ENCODE data around the gene BSND.

BSND gene

DNA sequence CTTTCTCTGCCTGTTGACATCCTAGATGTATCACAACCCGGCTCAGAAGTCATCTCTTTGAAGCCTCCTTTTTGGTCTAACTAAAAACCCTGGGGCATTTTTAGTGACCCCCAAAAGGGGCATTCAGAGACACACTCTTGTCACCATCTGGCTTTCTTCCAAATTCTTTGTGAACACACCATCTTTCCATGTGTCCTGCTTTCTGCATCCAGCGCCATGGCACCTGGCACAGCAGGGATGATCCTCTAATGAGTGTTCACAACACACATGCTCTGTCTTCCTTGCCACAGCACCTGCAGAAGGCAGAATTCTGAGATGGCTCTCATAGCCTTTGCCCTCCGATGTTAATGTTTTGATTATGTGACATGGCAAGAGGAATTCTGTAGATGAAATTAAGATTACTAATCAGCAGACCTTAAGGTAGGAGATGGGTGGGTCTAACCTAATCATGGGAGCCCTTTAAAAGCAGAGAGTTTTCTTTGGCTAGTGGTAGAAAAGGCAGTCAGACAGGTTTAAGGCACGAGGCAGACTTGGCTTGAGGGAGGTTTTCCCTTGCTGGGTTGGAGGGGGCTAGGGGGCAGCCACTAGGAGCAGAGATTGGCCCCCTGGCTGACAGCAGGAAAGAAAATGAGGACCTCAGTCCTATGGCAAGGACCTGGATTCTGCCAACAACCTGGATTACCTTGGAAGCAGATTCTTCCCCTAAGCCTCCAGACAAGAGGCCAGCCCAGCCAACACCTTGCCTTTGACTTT, 23.2 kb upstream of the BSND start:
- 88 to 89% methylated on average over 4 of the region's 4 CpGs for WGBS, 2 experiments
- Histone ChIP-seq H3K36me3 (ENCODE audit: control insufficient read depth, insufficient read depth, low read length) (no peaks in the 10 kb centered on the region), H3K4me3 (ENCODE audit: insufficient read depth, low read depth, low read length) (no peak overlapping the region), H3K27ac (ENCODE audit: insufficient read depth, low read depth, low read length, poor library complexity, severe bottlenecking) (no peak overlapping the region), H3K4me1 (ENCODE audit: control insufficient read depth, insufficient read depth, low read length) (no peaks in the 10 kb centered on the region), H3K9me3 (ENCODE audit: control insufficient read depth, low read length) (no peaks in the 10 kb centered on the region), H3K27me3 (ENCODE audit: control insufficient read depth, insufficient read depth, low read length, poor library complexity, severe bottlenecking) (peaks cover 21% of the 10 kb centered on the region)

DNA sequence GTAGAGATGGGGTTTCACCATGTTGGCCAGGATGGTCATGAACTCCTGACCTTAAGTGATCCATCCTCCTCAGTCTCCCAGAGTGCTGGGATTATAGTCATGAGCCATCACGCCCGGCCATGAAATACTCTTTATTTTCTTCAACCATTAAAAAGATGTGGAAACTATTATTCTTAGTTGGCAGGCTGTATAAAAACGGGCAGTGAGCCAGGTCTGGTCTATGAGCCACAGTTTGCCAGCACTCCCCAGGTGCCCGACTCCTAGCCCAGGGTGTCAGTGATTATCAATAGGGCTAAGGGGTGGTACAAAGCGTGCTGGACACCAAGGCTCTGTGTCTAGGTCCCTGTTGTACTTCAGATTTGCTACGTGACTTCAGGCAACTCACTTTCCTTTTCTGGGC, 22.0 kb upstream of the BSND start:
- Histone ChIP-seq H3K27ac (ENCODE audit: insufficient read depth, low read depth, low read length, poor library complexity, severe bottlenecking) (no peak overlapping the region), H3K4me1 (ENCODE audit: control insufficient read depth, insufficient read depth, low read length) (no peaks in the 10 kb centered on the region), H3K36me3 (ENCODE audit: control insufficient read depth, insufficient read depth, low read length) (no peaks in the 10 kb centered on the region), H3K9me3 (ENCODE audit: control insufficient read depth, low read length) (no peaks in the 10 kb centered on the region), H3K4me3 (ENCODE audit: insufficient read depth, low read depth, low read length) (no peak overlapping the region), H3K27me3 (ENCODE audit: control insufficient read depth, insufficient read depth, low read length, poor library complexity, severe bottlenecking) (peaks cover 33% of the 10 kb centered on the region)
- 91 to 92% methylated on average over 6 of the region's 6 CpGs for WGBS, 2 experiments

DNA sequence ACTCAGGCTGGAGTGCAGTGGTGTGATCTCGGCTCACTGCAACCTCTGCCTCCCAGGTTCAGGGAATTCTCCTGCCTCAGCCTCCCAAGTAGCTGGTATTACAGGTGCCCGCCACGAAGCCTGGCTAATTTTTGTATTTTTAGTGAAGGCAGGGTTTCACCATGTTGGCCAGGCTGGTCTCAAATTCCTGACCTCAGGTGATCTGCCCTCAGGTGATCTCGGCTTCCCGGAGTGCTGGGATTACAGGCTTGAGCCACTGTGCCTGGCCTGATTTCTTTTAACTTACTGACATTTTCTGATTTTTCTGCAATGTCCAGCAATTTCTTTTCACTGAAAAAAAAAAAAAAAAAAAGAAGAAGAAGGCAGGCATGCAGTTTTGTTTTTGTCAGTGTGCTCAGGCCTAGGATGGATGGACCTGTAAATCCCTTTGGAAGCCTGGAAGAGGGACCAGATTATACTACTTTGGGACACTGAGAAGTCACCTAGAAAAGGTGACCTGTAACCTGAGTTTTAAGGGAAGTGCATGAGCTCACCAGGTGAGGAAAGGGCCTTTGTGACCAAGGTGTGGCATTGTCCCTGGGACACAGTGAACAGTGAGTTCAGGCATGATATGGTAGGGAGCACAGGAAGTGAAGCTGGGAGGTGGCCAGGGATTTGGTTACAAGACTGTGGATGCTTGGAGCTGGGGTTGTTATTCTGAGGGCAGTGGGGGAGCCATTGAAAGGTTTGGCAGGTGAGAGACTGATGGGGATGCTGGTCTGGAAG, 21.0 kb upstream of the BSND start:
- Histone ChIP-seq H3K9me3 (ENCODE audit: control insufficient read depth, low read length) (no peaks in the 10 kb centered on the region), H3K4me3 (ENCODE audit: insufficient read depth, low read depth, low read length) (no peak overlapping the region), H3K27me3 (ENCODE audit: control insufficient read depth, insufficient read depth, low read length, poor library complexity, severe bottlenecking) (peaks cover 41% of the 10 kb centered on the region), H3K27ac (ENCODE audit: insufficient read depth, low read depth, low read length, poor library complexity, severe bottlenecking) (no peak overlapping the region), H3K36me3 (ENCODE audit: control insufficient read depth, insufficient read depth, low read length) (no peaks in the 10 kb centered on the region), H3K4me1 (ENCODE audit: control insufficient read depth, insufficient read depth, low read length) (no peaks in the 10 kb centered on the region)
- 87 to 89% methylated on average over 5 of the region's 5 CpGs for WGBS, 2 experiments

DNA sequence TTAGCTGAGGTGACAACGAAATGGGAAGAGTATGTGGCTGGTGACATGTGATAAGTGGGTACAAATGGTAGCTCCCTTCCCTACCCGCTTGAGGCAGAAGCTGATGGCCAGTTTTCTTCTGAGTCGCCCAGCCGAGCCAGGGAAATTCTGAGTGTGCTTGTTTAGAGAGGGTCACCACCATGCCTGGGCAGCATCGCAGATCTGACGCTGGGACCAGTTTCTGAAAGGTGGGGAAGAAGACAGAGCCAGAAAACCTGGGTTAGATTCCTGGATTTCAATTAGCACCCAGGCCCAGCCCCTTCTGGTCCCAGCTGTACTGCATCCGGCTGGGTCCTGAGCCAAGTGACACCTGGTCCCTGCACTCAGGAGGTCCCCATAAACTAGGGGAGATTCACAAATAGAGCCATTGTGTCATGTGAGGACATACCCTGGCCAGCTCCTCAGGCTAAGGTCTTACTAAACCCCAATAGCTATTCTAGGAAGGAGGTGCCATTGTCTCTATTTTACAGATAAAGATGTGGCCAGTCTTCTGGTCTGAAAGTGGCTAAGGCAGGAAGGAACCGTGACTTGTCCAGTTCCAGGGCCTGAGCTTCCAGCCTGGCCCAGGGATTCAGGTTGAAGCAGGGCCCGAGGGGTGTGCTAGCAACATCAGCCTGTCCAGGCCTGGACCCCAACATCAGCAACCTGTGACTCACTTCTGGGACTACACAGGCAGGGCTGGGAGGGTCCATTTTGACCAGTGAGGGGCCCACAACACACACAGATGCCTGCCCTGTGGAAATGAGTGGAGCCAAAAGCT, 20.0 kb upstream of the BSND start:
- 90 to 94% methylated on average over 9 of the region's 9 CpGs for WGBS, 2 experiments
- peaks cover 41% of the 10 kb centered on the region for H3K27me3 ChIP-seq (ENCODE audit: control insufficient read depth, insufficient read depth, low read length, poor library complexity, severe bottlenecking)

DNA sequence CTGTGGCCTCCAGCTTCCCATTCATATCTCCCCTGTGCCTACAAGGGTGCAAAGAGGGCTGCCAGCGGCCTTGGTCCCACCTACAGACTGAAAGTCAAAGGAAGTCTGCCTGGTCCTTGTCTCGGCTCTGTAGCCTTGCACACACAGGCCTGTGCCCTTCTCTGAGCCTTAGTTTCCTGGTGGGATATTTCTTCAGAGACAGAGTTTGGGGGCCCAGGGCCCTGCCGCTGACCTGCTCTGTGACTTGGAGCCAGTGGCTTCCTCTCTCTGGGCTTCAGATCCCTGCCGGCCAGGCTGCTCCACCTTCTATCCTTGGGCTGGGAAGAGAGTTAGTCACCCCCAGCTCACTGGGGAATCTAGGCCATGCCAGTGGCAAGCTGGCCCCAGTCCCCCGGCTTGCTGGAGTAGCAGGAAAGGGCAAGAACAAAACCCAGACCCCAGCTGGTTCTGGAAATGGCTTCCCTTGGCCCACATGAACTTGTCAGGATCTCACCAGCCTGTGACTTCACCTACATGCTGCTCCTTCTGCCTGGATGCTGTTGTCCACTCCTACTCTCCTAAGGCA, 19.3 kb upstream of the BSND start:
- no peak overlapping the region for H3K27ac ChIP-seq (ENCODE audit: insufficient read depth, low read depth, low read length, poor library complexity, severe bottlenecking)
- H3K4me3 ChIP-seq (ENCODE audit: insufficient read depth, low read depth, low read length): no peak overlapping the region
- peaks cover 41% of the 10 kb centered on the region for H3K27me3 ChIP-seq (ENCODE audit: control insufficient read depth, insufficient read depth, low read length, poor library complexity, severe bottlenecking)
- no peaks in the 10 kb centered on the region for H3K4me1 ChIP-seq (ENCODE audit: control insufficient read depth, insufficient read depth, low read length)
- no peaks in the 10 kb centered on the region for H3K9me3 ChIP-seq (ENCODE audit: control insufficient read depth, low read length)
- no peaks in the 10 kb centered on the region for H3K36me3 ChIP-seq (ENCODE audit: control insufficient read depth, insufficient read depth, low read length)
- 62 to 65% methylated on average over 5 of the region's 5 CpGs for WGBS, 2 experiments

More for the DNA sequence above, 20.0 kb upstream of the BSND start:
- Histone ChIP-seq H3K4me3 (ENCODE audit: insufficient read depth, low read depth, low read length) (no peak overlapping the region), H3K4me1 (ENCODE audit: control insufficient read depth, insufficient read depth, low read length) (no peaks in the 10 kb centered on the region), H3K9me3 (ENCODE audit: control insufficient read depth, low read length) (no peaks in the 10 kb centered on the region), H3K36me3 (ENCODE audit: control insufficient read depth, insufficient read depth, low read length) (no peaks in the 10 kb centered on the region), H3K27ac (ENCODE audit: insufficient read depth, low read depth, low read length, poor library complexity, severe bottlenecking) (no peak overlapping the region)

DNA sequence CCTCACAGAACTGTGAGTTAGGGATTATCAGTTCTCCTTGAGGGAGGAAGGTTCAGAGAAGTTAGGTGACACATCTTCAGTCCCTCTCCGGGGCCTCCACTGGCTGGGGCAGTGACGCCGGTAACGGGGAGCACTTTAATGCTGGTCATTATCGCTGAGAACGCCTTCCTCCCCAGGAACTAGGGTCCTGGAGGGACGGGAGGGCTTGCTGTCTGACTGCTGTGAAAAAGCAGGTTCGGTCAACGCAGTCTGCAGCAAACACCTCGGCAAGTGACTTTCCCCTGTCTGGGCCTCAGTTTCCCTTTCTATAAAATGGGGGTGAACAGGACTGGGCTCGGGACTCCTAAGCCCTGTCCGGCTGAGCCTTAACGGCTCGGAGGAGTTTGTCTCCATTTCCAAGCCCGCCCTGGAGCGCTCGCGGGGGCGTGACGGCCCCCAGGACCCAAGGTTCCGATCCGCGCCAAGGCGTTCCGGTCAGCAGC, 18.6 kb upstream of the BSND start:
- 35 to 36% methylated on average over 25 of the region's 25 CpGs for WGBS, 2 experiments
- no peaks in the 10 kb centered on the region for H3K4me1 ChIP-seq (ENCODE audit: control insufficient read depth, insufficient read depth, low read length)
- no peaks in the 10 kb centered on the region for H3K9me3 ChIP-seq (ENCODE audit: control insufficient read depth, low read length)
- peak overlapping the region; percentile 27 for H3K4me3 ChIP-seq (ENCODE audit: insufficient read depth, low read depth, low read length)
- H3K27me3 ChIP-seq (ENCODE audit: control insufficient read depth, insufficient read depth, low read length, poor library complexity, severe bottlenecking): peaks cover 41% of the 10 kb centered on the region
- no peak overlapping the region for H3K27ac ChIP-seq (ENCODE audit: insufficient read depth, low read depth, low read length, poor library complexity, severe bottlenecking)
- H3K36me3 ChIP-seq (ENCODE audit: control insufficient read depth, insufficient read depth, low read length): no peaks in the 10 kb centered on the region

DNA sequence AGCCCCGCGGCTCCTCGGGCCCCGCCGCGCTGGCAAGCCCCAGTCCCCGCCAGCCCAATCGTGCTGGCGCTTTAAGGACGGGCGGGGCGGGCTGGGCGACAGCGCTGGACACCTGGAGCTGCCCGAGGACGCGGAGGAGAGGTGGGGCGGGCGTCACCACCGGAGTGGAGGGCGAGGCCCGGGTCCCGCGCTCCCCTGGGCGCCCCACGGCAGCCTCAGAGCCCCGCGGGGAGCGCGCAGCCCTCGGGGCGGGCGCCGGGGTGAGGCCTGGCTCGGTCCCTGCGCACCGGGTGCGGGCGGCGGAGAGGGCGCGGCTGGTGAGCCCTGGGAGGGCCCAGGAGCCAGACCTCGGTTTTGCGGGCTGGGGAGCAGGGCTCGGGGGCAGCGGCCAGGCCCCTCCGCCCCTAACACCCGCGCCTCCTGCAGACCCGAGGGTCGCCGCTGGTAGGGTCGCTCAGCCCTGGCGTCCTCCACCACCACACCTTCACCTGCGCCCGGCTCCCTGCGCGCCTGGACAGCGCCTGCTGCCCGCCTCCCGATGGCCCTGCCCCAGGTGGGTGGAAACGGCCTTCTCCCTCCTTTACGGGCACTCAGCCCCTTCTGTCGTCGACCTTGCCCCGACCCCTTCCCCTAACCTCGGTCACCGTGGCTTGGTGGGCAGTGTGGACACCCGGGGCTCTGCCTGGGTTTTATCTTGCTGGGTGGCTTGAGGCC, 18.0 kb upstream of the BSND start, which contains the start of gene TMEM61:
TMEM61 (plus strand) TSS at position 101 of the 714 bp plus-strand sequence; CDS start at position 539, 438 bp downstream.
- WGBS, 2 experiments: 14 to 18% methylated on average over 69 of the region's 69 CpGs
- peak within 1 kb of the TSS; percentile 27 for H3K4me3 ChIP-seq (ENCODE audit: insufficient read depth, low read depth, low read length)
- no peaks in the 10 kb centered on the region for H3K36me3 ChIP-seq (ENCODE audit: control insufficient read depth, insufficient read depth, low read length)
- no peak within 1 kb of the TSS for H3K27ac ChIP-seq (ENCODE audit: insufficient read depth, low read depth, low read length, poor library complexity, severe bottlenecking)
- peaks cover 41% of the 10 kb centered on the region for H3K27me3 ChIP-seq (ENCODE audit: control insufficient read depth, insufficient read depth, low read length, poor library complexity, severe bottlenecking)
- H3K4me1 ChIP-seq (ENCODE audit: control insufficient read depth, insufficient read depth, low read length): no peaks in the 10 kb centered on the region
- no peaks in the 10 kb centered on the region for H3K9me3 ChIP-seq (ENCODE audit: control insufficient read depth, low read length)

DNA sequence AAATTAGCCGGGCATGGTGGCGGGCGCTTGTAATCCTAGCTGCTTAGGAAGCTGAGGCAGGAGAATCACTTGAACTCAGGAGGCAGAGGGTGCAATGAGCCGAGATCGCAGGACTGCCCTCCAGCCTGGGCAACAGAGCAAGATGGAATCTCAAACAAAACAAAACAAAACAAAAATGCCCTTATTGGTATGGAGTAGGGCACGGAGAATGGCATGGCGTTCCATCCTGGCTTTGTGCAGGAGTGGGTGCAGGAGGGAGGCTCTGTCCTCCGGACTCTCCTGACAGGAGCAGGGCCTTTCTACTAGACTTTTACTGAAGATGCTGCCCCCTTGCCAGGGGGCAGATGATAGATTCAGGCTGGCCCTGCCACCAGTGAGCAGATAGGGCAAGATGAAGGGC, 17.3 kb upstream of the BSND start:
- Histone ChIP-seq H3K36me3 (ENCODE audit: control insufficient read depth, insufficient read depth, low read length) (no peaks in the 10 kb centered on the region), H3K27ac (ENCODE audit: insufficient read depth, low read depth, low read length, poor library complexity, severe bottlenecking) (no peak overlapping the region), H3K4me1 (ENCODE audit: control insufficient read depth, insufficient read depth, low read length) (no peaks in the 10 kb centered on the region), H3K27me3 (ENCODE audit: control insufficient read depth, insufficient read depth, low read length, poor library complexity, severe bottlenecking) (peaks cover 41% of the 10 kb centered on the region), H3K4me3 (ENCODE audit: insufficient read depth, low read depth, low read length) (no peak overlapping the region), H3K9me3 (ENCODE audit: control insufficient read depth, low read length) (no peaks in the 10 kb centered on the region)
- 94 to 98% methylated on average over 8 of the region's 8 CpGs for WGBS, 2 experiments

DNA sequence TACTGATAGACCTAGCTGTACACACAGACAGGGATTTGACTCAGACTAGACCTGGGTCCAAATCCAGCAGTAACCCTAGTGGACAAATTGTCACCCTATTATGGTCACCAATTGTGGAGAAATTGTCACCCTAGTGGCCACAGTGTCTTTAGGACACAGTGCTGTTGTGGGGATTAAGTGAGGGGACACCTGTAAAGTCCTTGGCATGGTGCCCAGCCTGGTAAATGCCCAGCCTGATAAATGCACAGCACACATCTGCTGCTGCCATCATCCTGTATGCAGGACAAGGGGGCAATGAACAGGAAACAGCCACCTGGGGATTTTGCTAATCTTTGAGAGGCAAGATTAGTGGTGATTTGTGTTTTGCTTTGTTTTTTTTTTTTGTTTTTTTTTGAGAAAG, 16.0 kb upstream of the BSND start:
- H3K36me3 ChIP-seq (ENCODE audit: control insufficient read depth, insufficient read depth, low read length): no peaks in the 10 kb centered on the region
- no peaks in the 10 kb centered on the region for H3K9me3 ChIP-seq (ENCODE audit: control insufficient read depth, low read length)
- H3K4me1 ChIP-seq (ENCODE audit: control insufficient read depth, insufficient read depth, low read length): no peaks in the 10 kb centered on the region
- H3K4me3 ChIP-seq (ENCODE audit: insufficient read depth, low read depth, low read length): no peak overlapping the region
- peaks cover 41% of the 10 kb centered on the region for H3K27me3 ChIP-seq (ENCODE audit: control insufficient read depth, insufficient read depth, low read length, poor library complexity, severe bottlenecking)
- no peak overlapping the region for H3K27ac ChIP-seq (ENCODE audit: insufficient read depth, low read depth, low read length, poor library complexity, severe bottlenecking)
